NCI-H1694 (cell line): ENCODE data around the gene CNPY2.
A peak's percentile ranks its signal among the peaks of the same experiment; 100 is the strongest.
"Not testable (repeated sequence)": the region's sequence is repeated elsewhere in the genome, so short reads cannot be mapped to it uniquely, and the experiment has no call there.

ENCODE experiments used
- DNase-seq: peaks from one replicate; lab custom pipeline; 2025; lab: John Stamatoyannopoulos, UW

The CNPY2 gene

DNA sequence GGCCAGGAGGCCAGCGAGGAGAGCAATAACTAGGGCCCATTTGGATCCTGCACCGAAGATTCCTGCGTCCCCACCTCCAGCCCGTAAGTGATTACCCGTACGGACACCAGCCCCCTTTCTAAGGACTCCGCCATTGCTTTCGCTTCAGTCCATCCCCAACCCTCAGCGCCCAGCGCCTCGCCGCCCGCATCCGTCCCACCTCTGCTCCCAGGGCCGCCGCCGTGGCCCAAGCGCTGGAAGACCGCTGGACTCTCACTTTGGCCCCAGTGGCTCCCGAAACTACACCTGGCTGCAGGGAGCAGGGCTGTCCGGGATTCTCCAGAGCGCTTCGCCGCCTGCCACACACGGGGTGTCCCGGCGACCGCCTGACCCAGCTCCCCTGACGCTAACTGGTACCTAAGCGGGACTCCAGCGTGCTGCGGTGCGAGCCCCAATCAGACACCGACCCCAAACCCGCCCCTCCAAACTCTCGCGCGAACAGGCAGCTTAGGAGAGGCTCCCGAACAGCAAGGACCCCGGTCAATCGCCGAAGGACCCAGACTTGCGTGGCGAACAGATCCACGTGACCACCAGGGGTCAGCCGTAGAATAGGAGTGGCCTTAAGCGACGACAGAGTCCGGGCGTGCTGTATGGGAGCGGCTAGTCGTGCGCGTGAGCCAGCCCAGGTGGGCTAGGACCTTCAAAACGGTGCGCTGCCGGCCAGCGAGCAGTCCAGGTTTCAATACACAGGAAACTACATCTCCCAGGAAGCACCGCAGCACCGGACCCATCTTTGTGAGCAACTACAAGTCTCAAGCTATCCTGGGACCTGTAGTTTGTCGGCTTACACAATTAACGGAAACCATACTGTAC, at the start of gene CNPY2:
TSS of gene CNPY2 (minus strand) at position 367 of the 852 bp plus-strand sequence. CDS start 771 bp downstream, outside the sequence.
- peak; percentile 84 for DNase-seq

- DNase-seq: no peak
Measured at GRCh38 chr12:56362130-56363059, 46.6 kb upstream of the CNPY2 start, which contains the start of gene APOF. Gene APOF, minus strand, starts transcription at chr12:56362857. Its CDS starts 112 bp downstream, at chr12:56362745.

DNA sequence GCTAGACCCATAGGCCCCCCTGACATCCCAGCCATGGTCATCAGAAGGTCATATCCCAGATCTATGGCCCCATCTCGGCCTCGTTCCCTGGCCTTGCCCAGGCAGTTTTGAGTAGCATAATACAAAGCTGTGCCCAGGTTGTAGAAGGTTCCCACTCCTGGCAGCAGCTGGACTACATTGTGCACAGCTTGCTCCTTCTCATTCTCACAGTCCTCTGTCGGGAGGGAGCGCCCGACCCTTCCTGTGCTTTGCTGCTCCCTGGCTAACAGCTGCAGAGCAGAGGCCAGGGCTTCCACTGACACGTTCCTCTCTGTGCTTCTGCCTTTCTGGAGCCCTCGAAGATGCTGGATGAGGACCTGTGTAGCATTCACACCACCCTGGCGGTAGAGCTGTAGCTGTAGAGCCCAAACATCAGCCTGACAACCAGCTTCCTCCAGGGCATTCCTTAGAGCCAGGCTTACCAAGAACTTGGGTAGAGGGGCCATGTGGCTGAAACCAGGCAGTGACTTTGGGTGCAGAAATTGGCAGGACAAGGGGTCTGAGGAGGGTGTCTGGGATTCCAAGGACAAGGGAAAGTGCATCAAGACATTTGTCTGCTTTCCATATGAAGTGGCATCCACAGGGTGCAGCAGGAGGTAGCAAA, 45.8 kb upstream of the CNPY2 start:
- DNase-seq: no peak

GRCh38 chr12:56359851-56360767, 44.3 kb upstream of the CNPY2 start, which contains the start of gene STAT2:
Gene STAT2, minus strand, starts transcription at chr12:56360107. Its CDS starts 3,536 bp downstream, at chr12:56356571.
- DNase-seq: peak; percentile 94

DNA sequence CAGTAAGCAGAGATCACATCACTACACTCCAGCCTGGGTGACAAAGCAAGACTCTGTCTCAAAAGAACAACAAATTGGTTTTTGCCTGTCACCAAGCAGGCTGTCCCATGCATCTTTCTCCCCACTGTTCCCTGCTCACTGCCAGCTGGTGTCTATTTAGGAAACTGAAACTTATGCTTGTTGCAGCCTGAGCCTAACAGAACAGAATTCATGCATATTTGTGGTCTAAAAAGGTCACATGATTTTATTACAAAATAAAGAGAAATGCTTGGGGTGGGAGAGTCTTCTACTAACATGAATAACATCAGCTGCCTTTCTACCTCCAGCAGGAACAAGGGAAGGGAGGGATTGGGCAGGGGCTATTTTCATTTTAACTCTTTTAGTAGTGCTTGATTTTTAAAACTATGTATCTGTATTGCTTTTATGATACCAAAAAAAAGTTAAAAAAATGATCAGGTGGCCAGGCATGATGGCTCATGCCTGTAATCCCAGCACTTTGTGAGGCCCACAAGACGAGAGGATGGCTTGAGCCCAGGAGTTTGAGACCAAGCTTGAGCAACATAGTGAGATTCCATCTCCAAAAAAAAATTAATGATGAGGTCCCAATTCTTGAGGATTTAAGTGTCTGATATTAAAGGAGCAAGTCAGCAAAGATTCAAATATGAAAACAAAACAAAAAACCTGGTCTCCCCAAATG, 43.2 kb upstream of the CNPY2 start:
- DNase-seq: no peak

DNA sequence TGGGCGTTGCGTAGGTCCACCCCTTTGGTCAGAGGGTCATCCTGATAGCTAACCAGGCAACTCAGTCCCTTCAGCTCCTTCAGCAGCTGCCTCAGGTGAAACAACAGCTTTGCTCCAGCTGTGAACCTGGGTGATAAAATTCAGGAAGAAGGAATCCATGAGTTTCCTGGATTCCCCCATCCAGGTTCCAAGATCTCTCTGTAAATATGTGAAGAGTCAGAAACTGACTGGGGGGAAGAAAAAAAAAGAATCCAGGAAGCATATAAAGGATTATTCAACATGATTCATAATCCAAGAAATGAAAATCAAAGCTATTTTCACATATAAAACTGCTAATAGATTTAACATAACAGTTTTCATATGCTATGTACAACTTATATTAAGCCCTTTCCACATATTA, 35.5 kb upstream of the CNPY2 start:
- DNase-seq: no peak

DNA sequence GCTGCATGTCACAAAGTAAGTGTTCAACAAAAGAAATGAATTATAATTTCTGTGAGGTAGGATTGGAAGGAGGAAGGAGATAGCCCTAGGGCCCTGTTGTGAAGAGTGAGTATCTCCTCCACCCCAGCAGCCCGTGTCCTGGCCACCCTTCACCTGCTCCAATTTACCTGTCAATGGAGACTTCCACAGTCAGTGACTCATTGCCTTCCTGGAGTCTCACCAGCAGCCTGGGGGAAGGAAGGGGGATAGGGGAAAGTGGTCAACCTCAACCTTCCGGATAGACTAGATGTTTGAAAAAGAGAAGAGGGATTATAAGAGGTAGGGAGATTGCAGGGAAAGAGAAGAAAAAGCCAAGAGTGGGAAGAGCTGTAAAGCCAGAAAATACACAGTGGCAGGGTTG, 34.9 kb upstream of the CNPY2 start:
- no peak for DNase-seq

DNA sequence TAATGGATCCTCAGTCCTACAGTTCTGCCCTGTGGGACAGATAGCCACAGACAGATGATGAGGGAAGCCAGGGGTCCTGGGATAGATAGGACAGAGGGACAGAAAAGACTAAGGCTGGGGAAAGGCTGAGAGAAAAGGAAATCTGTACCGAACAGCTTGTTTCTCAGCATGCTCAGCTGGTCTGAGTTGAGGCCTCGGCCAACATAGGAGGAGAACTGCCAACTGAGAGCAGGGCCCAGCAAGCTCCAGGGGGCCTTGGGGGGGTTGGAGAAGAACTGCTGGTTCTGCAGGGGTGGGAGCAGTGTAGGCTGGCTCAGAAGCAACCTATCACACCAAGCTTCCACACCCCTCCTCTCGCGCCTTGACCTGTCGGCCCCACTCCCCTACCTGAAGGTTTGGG, 33.0 kb upstream of the CNPY2 start:
- DNase-seq: no peak

DNA sequence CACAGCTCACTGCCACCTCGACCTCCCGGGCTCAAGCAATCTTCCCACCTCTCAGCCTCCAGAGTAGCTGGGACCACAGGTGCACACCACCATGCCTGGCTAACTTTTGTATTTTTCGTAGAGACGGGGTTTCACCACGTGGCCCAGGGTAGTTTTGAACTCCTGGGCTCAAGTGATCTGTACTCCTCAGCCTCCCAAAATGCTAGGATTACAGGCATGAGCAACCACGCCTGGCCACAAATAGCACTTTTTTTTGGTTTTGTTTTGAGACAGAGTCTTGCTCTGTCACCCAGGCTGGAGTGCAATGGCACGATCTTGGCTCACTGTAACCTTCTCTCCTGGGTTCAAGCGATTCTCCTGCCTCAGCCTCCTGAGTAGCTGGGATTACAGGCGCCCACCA, 31.5 kb upstream of the CNPY2 start:
- not testable (repeated sequence) for DNase-seq

DNA sequence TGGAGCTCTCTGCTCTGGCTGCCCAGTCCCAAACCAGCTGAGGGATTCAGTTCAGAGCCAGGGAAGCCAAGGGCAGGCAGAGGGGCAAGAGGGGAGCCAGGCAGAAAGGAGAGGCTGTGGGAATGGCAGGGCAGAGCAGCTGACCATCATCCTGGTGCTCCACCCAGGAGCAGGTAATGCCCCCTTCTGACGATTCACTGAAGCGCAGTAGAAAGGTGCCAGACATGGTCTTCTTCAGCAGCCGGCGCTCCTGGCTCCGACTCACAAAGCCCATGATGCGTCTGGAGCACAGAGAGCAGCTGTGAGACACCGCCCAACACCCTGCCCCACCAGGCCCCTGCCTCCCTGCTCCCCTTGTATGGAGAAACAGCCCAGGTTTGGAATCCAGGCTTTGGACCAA, 30.9 kb upstream of the CNPY2 start:
- DNase-seq: no peak

- not testable (repeated sequence) for DNase-seq
Measured at GRCh38 chr12:56342290-56342689, 26.5 kb upstream of the CNPY2 start.

DNA sequence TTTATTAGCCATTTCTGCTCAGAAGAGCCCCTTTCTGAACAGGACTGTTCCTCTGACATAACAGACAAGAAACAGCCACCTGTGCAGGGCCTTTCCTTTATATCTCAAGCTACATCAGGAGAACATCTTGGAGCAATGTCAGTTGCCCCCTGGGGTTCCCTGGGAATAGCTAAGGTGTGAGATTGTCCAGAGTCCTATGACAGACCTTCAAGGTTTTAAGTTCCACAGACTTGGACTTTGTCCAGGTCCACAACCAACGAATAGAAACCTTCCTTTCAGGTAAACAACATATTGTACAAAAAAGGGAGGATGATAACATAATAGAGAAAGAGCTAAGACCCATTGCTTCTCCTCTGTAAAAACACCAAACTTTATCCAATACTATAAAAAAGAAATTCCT, 25.8 kb upstream of the CNPY2 start:
- no peak for DNase-seq

GRCh38 chr12:56339158-56339422, 23.3 kb upstream of the CNPY2 start:
- no peak for DNase-seq

GRCh38 chr12:56338308-56339157, 22.7 kb upstream of the CNPY2 start, which contains the start of gene IL23A:
Gene IL23A, plus strand, starts transcription at chr12:56338884. Its CDS starts 161 bp downstream, at chr12:56339045.
- DNase-seq: no peak

GRCh38 chr12:56337753-56338251, 22.0 kb upstream of the CNPY2 start:
- no peak for DNase-seq

DNA sequence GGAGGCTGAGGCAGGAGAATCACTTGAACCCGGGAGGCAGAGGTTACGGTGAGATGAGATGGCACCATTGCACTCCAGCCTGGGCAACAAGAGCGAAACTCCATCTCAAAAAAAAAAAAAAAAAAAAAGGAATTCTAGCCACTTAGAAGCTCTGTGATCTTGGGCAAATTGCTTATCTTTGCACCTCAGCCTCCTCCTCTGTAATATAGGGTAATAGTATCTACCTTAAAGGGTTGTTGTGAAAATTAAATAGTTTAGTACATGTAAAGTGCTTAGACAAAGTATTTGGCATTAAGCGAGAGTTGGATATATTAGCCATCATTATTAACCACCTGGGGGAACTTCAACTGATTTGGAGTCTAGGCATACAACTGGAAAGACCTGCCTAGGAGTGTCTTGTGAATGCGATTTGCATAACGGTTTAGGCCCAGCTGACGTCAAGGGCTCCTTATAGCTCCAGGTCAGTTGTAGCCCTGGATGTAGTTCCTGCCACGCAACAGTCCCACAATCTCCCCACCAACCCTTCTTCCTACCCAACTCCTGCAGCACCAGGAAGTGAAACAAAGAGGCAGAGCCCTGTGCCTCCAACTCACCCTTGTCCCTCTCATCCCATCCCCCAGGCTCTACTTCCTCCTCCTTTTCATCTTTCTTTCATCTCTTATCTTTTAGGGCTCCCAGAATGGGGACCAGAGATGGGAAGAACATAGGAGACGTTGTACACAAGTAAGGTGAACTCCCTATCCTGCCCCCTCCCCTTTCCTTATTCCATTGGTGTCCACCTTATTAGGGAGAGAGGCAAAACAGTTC, 20.8 kb upstream of the CNPY2 start:
- no peak for DNase-seq

GRCh38 chr12:56335527-56335926, 19.7 kb upstream of the CNPY2 start:
- not testable (repeated sequence) for DNase-seq

DNA sequence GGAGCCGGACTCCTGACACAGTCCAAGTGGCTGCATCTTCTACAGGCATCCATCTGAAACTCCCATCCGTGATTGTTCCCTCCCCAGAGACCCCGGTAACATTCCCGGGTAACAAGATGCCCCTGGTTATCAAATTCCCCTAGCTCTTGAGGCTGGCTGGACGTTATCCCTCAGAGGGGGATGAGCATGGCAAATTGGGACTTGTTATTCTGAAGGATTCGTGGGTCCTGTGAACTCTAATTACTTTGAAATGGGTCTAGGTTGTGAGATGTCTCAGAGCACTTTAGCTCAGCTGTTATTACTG, 18.7 kb upstream of the CNPY2 start:
- DNase-seq: no peak
